GM12878 (cell line): ENCODE measurements around the gene METAP1. TPM values are rescaled to one million over a fixed set of nuclear protein-coding genes. Genes with fewer than 3 reads are reported as not detected.

Experiments used
- ATAC-seq: fragments of 200-7000 bp; cut with Tn5 transposase; 3 replicates; pipeline ENCODE4 v1.9.1; 2020; ENCODE audit warnings: mild to moderate bottlenecking, moderate library complexity
- BruUV-seq: library from RNA; stranded (reverse); fragments of 400-500 nt; replicated peaks from 2 replicates; lab custom pipeline; 2021; lab: Mats Ljungman, UMichigan
- CTCF ChIA-PET: fragments of 300-600 bp; sonication (Branson Sonifier 250); formaldehyde crosslinking; extraction: SDS; loops from one replicate; lab custom pipeline; 2021; ENCODE audit warnings: inconsistent platforms; lab: Yijun Ruan, JAX
- POLR2A ChIA-PET: fragments of 350-600 bp; formaldehyde crosslinking; extraction: SDS; loops from one replicate; lab custom pipeline; 2021; ENCODE audit warnings: inconsistent platforms; lab: Charles Lee
- RAD21 ChIA-PET: fragments of 300-600 bp; sonication (Branson Sonifier 250); formaldehyde crosslinking; loops from one replicate; lab custom pipeline; 2023; ENCODE audit warnings: antibody characterized with exemption; ENCODE audit not compliant: unreplicated experiment; lab: Charles Lee
- SMC1A ChIA-PET: fragments of 300-600 bp; sonication (Branson Sonifier 250); formaldehyde crosslinking; loops from one replicate; lab custom pipeline; 2023; ENCODE audit not compliant: unreplicated experiment, uncharacterized antibody; lab: Charles Lee
- DNase-seq: peaks from one replicate; pipeline ENCODE4 v3.0.0-alpha.2; 2011; ENCODE audit warnings: low read depth, low spot score
- FAIRE-seq: peaks from 3 replicates; lab custom pipeline; 2011; peaks lifted over from hg19 to GRCh38; lab: Jason Lieb, UNC
- H2AFZ ChIP-seq: 2 replicates; pipeline ENCODE4 v1.6.0; 2011; ENCODE audit warnings: low read depth, low read length, control low read depth; ENCODE audit not compliant: control insufficient read depth
- H3K27ac ChIP-seq: 2 replicates; pipeline ENCODE4 v1.5.1; 2011; ENCODE audit warnings: control low read depth; ENCODE audit not compliant: control insufficient read depth, insufficient read depth
- H3K27me3 ChIP-seq, 2 experiments: replicated peaks in 1 of 2; 2 replicates each; pipeline versions ENCODE4 v1.6.0 to v1.6.1; 2011; ENCODE audit warnings: low read length in 1 of 2; ENCODE audit not compliant: control insufficient read depth in 2 of 2, insufficient read depth in 2 of 2
- H3K36me3 ChIP-seq, 2 experiments: 2 replicates each; pipeline ENCODE4 v1.5.1; 2011; ENCODE audit warnings: low read length in 1 of 2; ENCODE audit not compliant: control insufficient read depth in 2 of 2, insufficient read depth in 2 of 2
- H3K4me1 ChIP-seq: 2 replicates; pipeline ENCODE4 v1.6.1; 2011; ENCODE audit warnings: mild to moderate bottlenecking, low read length, moderate library complexity, mixed read lengths; ENCODE audit not compliant: control insufficient read depth, insufficient read depth
- H3K4me2 ChIP-seq: 2 replicates; pipeline ENCODE4 v1.6.0; 2011; ENCODE audit warnings: control low read depth; ENCODE audit not compliant: control insufficient read depth, insufficient read depth
- H3K4me3 ChIP-seq: fragments of 200-600 bp; sonication (generic); 2 replicates; pipeline ENCODE4 v1.5.1; 2016
- H3K79me2 ChIP-seq: 2 replicates; pipeline ENCODE4 v1.6.0; 2011; ENCODE audit warnings: low read length; ENCODE audit not compliant: control insufficient read depth, insufficient read depth
- H3K9ac ChIP-seq: 2 replicates; pipeline ENCODE4 v1.8.0; 2011; ENCODE audit warnings: low read length, control low read depth, mixed read lengths; ENCODE audit not compliant: control insufficient read depth, insufficient read depth
- H3K9me3 ChIP-seq: replicated peaks from 3 replicates; pipeline ENCODE4 v1.5.1; 2011; ENCODE audit warnings: mild to moderate bottlenecking, low read length; ENCODE audit not compliant: control insufficient read depth, insufficient read depth
- H4K20me1 ChIP-seq: 2 replicates; pipeline ENCODE4 v1.6.0; 2011; ENCODE audit not compliant: control insufficient read depth, insufficient read depth
- BCL11A ChIP-seq: IDR thresholded peaks from 2 replicates; pipeline ENCODE4 v1.6.1; 2011; ENCODE audit warnings: low read depth, low read length
- CBX5 ChIP-seq: sonication (generic); IDR thresholded peaks from 2 replicates; pipeline ENCODE4 v1.6.1; 2016; ENCODE audit warnings: low read depth, moderate library complexity, mild to moderate bottlenecking, inconsistent platforms
- MXI1 ChIP-seq: fragments of 150-350 bp; IDR thresholded peaks from 2 replicates; pipeline ENCODE4 v1.6.1; 2011; ENCODE audit warnings: low read depth, mild to moderate bottlenecking, inconsistent platforms, low read length, improper control_type of control experiment
- POLR2A ChIP-seq: IDR thresholded peaks from 2 replicates; pipeline ENCODE4 v1.6.1; 2011; ENCODE audit warnings: low read depth, mild to moderate bottlenecking, low read length
- POU2F2 ChIP-seq: IDR thresholded peaks from 3 replicates; pipeline ENCODE4 v1.6.1; 2011; ENCODE audit warnings: low read depth, mild to moderate bottlenecking, low read length, borderline replicate concordance
- YBX1 ChIP-seq: fragments of 450-650 bp; IDR thresholded peaks from 2 replicates; pipeline ENCODE4 v1.6.1; 2016; ENCODE audit warnings: antibody characterized with exemption
- ZNF622 ChIP-seq: fragments of 450-650 bp; IDR thresholded peaks from 2 replicates; pipeline ENCODE4 v1.6.1; 2017; ENCODE audit warnings: mild to moderate bottlenecking, inconsistent platforms
- WGBS: methylation state at CpG from one replicate; pipeline ENCODE4 v1.1.6; 2016; ENCODE audit warnings: low lambda C conversion rate; ENCODE audit not compliant: insufficient replicate concordance, insufficient coverage; ENCODE audit errors: missing lambda C conversion rate; 5-methylcytosine and 5-hydroxymethylcytosine counted together
- in situ Hi-C: fragments of 300-500 bp; cut with MboI; formaldehyde crosslinking; loops from 9 replicates; pipeline ENCODE4 v1.14.3; 2018; ENCODE audit warnings: mixed read lengths
- intact Hi-C: fragments of 100-400 bp; cut with micrococcal nuclease; formaldehyde crosslinking; loops from one replicate; pipeline ENCODE4 v1.14.2; 2022; ENCODE audit not compliant: unreplicated experiment
- polyA plus RNA-seq, 11 experiments: library from polyadenylated mRNA; depleted of rRNA in 4 of 11; unstranded in 6 of 11; stranded (reverse) in 5 of 11; fragments of >200 nt; fragmentation: Nextera tagmentation in 4 of 11; fragmentation: Illumina TruSeq in 1 of 11; extraction: Ambion mirVana in 4 of 11; extraction: Trizol in 1 of 11; gene quantifications; 1 replicate in 1 of 11; 2 replicates in 10 of 11; pipeline versions ENCODE4 v1.2.1 to v1.2.3, GENCODE V29; 2011 to 2016; ENCODE audit warnings: inconsistent platforms in 2 of 11, missing spikeins in 2 of 11, low read depth in 1 of 11
- total RNA-seq, 4 experiments: library from RNA; depleted of rRNA in 3 of 4; stranded (reverse); fragments of >200 nt in 3 of 4; fragmentation: Illumina TruSeq in 1 of 4; extraction: Trizol in 1 of 4; gene quantifications; 2 replicates each; pipeline versions ENCODE4 v1.2.1 to v1.2.3, GENCODE V29; 2013 to 2021
- TF ChIP-seq, protein P1 (sequence below): fragments of 450-650 bp; IDR thresholded peaks from 2 replicates; pipeline ENCODE4 v1.6.1; 2014; ENCODE audit warnings: mild to moderate bottlenecking
- TF ChIP-seq, protein P2 (sequence below): fragments of 450-650 bp; formaldehyde crosslinking; IDR thresholded peaks from 2 replicates; pipeline ENCODE4 v1.5.0; 2022; ENCODE audit warnings: mild to moderate bottlenecking, missing genetic modification characterization
- TF ChIP-seq, protein P3 (sequence below): IDR thresholded peaks from 2 replicates; pipeline ENCODE4 v1.6.1; 2012; ENCODE audit warnings: mild to moderate bottlenecking, low read depth, low read length

Gene METAP1
- total and polyA plus RNA-seq, 10 of the 15 experiments (the other 5 are each of a cell fraction or from before 2014, with no cell fraction given), result 22.7 to 71.4 (median 45.1) TPM

DNA sequence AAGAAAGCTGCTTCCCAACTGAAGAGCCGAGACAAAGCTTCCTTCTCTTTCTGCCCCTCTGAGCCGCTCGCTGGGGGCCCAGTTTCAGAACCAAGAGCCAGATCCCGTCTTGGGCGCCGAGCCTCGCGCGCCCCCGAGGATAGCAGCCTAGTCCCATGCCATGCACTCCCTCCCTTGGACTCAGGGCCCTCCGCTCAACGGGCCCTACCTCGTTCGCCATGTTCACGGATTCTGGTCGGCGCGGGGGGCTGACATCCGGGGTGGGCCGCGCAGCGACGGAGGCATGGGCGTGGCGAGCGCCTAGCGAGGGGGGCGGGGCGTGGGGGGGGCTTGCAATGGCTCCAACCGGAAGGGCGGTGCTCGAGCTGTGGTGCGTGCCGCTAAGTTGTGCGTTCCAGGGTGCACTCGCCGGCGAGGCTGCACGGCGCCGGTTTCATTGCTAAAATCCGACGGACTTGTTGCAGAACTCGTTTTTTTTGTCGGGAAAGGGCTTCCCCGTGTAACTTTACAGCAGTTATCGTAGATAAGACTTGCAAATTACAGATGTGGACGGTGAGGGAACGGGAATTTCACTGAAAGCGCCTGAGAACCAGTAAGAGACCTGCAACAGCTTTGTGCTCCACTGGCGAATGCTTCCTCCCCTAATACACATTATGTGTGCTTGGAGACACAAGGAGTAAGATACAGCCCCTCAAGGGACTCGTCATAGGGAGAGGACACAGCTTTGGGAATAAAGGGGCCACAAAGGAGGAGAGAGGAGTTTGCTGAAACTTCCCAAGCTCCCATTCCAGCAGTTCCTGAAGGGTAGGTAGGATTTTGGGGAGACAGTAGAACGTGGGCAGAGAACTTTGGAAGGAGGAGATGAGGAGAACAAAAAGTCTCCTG is 93.2 kb downstream of the METAP1 start, which contains the start of gene ADH5:
Gene ADH5 (minus strand): TSS at position 308 of the 885 bp plus-strand sequence. CDS start 88 bp downstream, at position 220.
- CTCF ChIA-PET, result interaction anchor here (0.6 to 4.5 kb wide), 7 partner anchors 29 to 316 kb away, joined by 3 to 36 read pairs (median 4); partner anchors contain the start of gene METAP1
- peaks cover 3 to 5% of the 10 kb centered on the region in 2 experiments; a peak in 1 of 4 replicates for H3K36me3 ChIP-seq
- peaks cover 23% of the 10 kb centered on the region for H3K79me2 ChIP-seq
- no peaks in the 10 kb centered on the region for H3K4me1 ChIP-seq
- BruUV-seq, result TSS peak; percentile 96
- RAD21 ChIA-PET, result interaction anchor here (0.6 to 2.3 kb wide), 8 partner anchors 12 to 828 kb away, joined by 3 to 22 read pairs (median 4); partner anchors contain the start of genes METAP1 and RAP1GDS1
- peak within 1 kb of the TSS; percentile 96 for H2AFZ ChIP-seq
- ATAC-seq, result peak; percentile 95
- SMC1A ChIA-PET, result interaction anchor here (0.7 to 2.0 kb wide), 7 partner anchors 14 to 315 kb away, joined by 3 to 10 read pairs (median 5); partner anchors contain the start of gene METAP1
- in situ Hi-C loops (loop anchor here (25.0 kb wide), 1 partner anchor 849 kb away; the partner anchor contains the start of gene DNAJB14), intact Hi-C loops (loop anchor here (1.0 kb wide), 1 partner anchor 316 kb away; no protein-coding TSS in a partner anchor)
- H3K9ac ChIP-seq, result peak within 1 kb of the TSS; percentile 86
- H4K20me1 ChIP-seq, result no peaks in the 10 kb centered on the region
- DNase-seq, result peak; percentile 51
- no peaks in the 10 kb centered on the region; the same call in 2 of the 3 replicates for H3K9me3 ChIP-seq
- under 1% methylated on average over 51 of the region's 53 CpGs for WGBS
- H3K4me2 ChIP-seq, result peak within 1 kb of the TSS; percentile 89
- FAIRE-seq, result no peak
- POLR2A ChIA-PET, result interaction anchor here (0.5 to 2.2 kb wide), 10 partner anchors 9 to 828 kb away, joined by 3 to 11 read pairs (median 3); partner anchors contain the start of genes EIF4E, METAP1 and RAP1GDS1
- H3K4me3 ChIP-seq, result peak within 1 kb of the TSS; percentile 90
- no peaks in the 10 kb centered on the region for H3K27me3 ChIP-seq
- peak within 1 kb of the TSS; percentile 76 for H3K27ac ChIP-seq
- TF ChIP-seq ZNF622, result no peak
- no peak for TF ChIP-seq YBX1
- TF ChIP-seq, protein P1, sequence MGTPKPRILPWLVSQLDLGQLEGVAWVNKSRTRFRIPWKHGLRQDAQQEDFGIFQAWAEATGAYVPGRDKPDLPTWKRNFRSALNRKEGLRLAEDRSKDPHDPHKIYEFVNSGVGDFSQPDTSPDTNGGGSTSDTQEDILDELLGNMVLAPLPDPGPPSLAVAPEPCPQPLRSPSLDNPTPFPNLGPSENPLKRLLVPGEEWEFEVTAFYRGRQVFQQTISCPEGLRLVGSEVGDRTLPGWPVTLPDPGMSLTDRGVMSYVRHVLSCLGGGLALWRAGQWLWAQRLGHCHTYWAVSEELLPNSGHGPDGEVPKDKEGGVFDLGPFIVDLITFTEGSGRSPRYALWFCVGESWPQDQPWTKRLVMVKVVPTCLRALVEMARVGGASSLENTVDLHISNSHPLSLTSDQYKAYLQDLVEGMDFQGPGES, result no peak
- peak; percentile 73 for TF ChIP-seq MXI1
- TF ChIP-seq BCL11A, result no peak
- 0 out of 2 replicates have a peak, but pooled peaks have one; percentile 40 for TF ChIP-seq CBX5
- peak; percentile 96 for TF ChIP-seq POLR2A
- TF ChIP-seq, protein P2, sequence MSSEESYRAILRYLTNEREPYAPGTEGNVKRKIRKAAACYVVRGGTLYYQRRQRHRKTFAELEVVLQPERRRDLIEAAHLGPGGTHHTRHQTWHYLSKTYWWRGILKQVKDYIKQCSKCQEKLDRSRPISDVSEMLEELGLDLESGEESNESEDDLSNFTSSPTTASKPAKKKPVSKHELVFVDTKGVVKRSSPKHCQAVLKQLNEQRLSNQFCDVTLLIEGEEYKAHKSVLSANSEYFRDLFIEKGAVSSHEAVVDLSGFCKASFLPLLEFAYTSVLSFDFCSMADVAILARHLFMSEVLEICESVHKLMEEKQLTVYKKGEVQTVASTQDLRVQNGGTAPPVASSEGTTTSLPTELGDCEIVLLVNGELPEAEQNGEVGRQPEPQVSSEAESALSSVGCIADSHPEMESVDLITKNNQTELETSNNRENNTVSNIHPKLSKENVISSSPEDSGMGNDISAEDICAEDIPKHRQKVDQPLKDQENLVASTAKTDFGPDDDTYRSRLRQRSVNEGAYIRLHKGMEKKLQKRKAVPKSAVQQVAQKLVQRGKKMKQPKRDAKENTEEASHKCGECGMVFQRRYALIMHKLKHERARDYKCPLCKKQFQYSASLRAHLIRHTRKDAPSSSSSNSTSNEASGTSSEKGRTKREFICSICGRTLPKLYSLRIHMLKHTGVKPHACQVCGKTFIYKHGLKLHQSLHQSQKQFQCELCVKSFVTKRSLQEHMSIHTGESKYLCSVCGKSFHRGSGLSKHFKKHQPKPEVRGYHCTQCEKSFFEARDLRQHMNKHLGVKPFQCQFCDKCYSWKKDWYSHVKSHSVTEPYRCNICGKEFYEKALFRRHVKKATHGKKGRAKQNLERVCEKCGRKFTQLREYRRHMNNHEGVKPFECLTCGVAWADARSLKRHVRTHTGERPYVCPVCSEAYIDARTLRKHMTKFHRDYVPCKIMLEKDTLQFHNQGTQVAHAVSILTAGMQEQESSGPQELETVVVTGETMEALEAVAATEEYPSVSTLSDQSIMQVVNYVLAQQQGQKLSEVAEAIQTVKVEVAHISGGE (CRISPR knock-in tag), result no peak
- TF ChIP-seq, protein P3, sequence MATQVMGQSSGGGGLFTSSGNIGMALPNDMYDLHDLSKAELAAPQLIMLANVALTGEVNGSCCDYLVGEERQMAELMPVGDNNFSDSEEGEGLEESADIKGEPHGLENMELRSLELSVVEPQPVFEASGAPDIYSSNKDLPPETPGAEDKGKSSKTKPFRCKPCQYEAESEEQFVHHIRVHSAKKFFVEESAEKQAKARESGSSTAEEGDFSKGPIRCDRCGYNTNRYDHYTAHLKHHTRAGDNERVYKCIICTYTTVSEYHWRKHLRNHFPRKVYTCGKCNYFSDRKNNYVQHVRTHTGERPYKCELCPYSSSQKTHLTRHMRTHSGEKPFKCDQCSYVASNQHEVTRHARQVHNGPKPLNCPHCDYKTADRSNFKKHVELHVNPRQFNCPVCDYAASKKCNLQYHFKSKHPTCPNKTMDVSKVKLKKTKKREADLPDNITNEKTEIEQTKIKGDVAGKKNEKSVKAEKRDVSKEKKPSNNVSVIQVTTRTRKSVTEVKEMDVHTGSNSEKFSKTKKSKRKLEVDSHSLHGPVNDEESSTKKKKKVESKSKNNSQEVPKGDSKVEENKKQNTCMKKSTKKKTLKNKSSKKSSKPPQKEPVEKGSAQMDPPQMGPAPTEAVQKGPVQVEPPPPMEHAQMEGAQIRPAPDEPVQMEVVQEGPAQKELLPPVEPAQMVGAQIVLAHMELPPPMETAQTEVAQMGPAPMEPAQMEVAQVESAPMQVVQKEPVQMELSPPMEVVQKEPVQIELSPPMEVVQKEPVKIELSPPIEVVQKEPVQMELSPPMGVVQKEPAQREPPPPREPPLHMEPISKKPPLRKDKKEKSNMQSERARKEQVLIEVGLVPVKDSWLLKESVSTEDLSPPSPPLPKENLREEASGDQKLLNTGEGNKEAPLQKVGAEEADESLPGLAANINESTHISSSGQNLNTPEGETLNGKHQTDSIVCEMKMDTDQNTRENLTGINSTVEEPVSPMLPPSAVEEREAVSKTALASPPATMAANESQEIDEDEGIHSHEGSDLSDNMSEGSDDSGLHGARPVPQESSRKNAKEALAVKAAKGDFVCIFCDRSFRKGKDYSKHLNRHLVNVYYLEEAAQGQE, result no peak
- no peak; the same call in 2 of the 3 replicates for TF ChIP-seq POU2F2
